ENCODE results near the gene GPRASP2.
"Not testable (repeated sequence)": the region's sequence is repeated elsewhere in the genome, so short reads cannot be mapped to it uniquely, and the experiment has no call there.

The GPRASP2 gene

DNA sequence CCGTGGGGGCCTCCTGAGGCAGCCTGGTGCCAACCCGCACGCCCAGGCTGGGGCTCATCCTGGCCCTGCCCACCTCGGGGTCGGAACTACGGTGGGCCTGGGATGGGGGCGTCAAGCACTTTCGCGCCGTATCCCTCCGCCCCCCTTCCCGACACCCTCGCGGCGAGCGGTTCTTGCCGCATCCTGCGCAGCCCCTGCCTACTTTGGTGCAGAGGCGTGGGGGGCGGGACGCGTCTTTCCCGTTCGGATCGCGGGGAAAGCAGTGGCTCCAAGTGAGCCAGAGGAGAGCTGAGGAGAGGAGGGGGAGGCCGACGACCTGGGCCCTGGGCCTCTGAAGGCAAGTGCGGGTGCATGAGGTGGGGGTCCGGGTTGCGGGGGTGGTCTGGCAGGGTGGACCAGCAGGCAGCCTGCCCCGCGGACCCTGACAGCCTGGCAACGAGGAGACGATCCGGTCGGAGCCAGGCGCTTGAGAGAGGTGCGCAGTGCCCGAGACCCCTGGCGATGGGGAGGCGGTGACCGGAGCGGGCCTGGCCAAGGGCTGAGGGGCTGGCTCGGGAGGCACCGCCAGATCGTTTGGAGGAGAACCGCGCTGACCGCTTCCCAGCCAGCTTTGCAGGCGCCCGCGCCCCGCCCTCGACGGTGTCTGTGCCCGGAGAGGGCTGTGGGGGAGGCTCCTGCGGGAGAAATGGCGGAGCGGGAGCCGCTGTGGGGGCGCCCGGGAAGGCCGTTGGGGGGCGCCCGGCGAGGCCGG lies at the start of gene GPRASP2:
GPRASP2 (plus strand) TSS at position 233 of the 751 bp plus-strand sequence. CDS start 2,422 bp downstream, outside the sequence.
- H3K36me3 ChIP-seq (ENCODE audit: insufficient read depth, low read length): no peaks in the 10 kb centered on the region
- peak within 1 kb of the TSS; percentile 87 for H3K4me3 ChIP-seq (ENCODE audit: low read depth, low read length)
- H3K27me3 ChIP-seq (ENCODE audit: insufficient read depth, low read length): no peaks in the 10 kb centered on the region
- H2AFZ ChIP-seq (ENCODE audit: low read length, unreplicated experiment): peak within 1 kb of the TSS; percentile 81
- no peaks in the 10 kb centered on the region for H3K4me1 ChIP-seq (ENCODE audit: control insufficient read depth, insufficient read depth, low read length, unreplicated experiment)
- no peak within 1 kb of the TSS for H3K27ac ChIP-seq (ENCODE audit: low read depth, low read length)
- no peaks in the 10 kb centered on the region for H3K79me2 ChIP-seq (ENCODE audit: control insufficient read depth, insufficient read depth, low read length, unreplicated experiment)

DNA sequence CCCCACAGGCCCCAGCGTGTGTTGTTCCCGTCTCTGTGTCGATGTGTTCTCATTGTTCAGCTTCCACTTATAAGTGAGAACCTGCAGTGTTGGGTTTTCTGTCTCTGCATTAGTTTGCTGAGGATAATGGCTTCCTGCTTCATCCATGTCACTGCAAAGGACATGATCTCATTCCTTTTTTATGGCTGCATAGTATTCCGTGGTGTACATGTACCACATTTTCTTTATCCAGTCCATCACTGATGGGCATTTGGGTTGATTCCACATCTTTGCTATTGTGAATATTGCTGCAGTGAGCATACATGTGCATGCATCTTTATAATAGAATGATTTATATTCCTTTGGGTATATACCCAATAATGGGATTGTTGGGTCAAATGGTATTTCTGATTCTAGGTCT lies 48.4 kb upstream of the GPRASP2 start:
- not testable (repeated sequence) for H2AFZ ChIP-seq (ENCODE audit: low read length, unreplicated experiment); H3K27ac ChIP-seq (ENCODE audit: low read depth, low read length); H3K4me3 ChIP-seq (ENCODE audit: low read depth, low read length); H3K27me3 ChIP-seq (ENCODE audit: insufficient read depth, low read length); H3K36me3 ChIP-seq (ENCODE audit: insufficient read depth, low read length); H3K79me2 ChIP-seq (ENCODE audit: control insufficient read depth, insufficient read depth, low read length, unreplicated experiment); H3K4me1 ChIP-seq (ENCODE audit: control insufficient read depth, insufficient read depth, low read length, unreplicated experiment)

DNA sequence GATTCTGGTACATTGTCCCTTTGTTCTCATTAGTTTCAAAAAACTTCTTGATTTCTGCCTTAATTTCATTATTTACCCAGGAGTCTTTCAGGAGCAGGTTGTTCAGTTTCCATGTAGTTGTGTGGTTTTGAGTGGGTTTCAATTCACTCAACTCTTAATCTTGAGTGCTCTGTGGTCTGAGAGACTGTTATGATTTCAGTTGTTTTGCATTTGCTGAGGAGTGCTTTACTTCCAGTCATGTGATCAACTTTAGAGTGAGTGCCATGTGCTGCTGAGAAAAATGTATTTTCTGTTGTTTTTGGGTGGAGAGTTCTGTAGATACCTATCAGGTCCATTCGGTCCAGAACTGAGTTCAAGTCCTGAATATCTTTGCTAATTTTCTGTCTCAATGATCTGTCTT lies 45.2 kb upstream of the GPRASP2 start:
- H2AFZ ChIP-seq (ENCODE audit: low read length, unreplicated experiment); H3K4me1 ChIP-seq (ENCODE audit: control insufficient read depth, insufficient read depth, low read length, unreplicated experiment); H3K79me2 ChIP-seq (ENCODE audit: control insufficient read depth, insufficient read depth, low read length, unreplicated experiment); H3K27me3 ChIP-seq (ENCODE audit: insufficient read depth, low read length); H3K4me3 ChIP-seq (ENCODE audit: low read depth, low read length); H3K27ac ChIP-seq (ENCODE audit: low read depth, low read length); H3K36me3 ChIP-seq (ENCODE audit: insufficient read depth, low read length): not testable (repeated sequence)

DNA sequence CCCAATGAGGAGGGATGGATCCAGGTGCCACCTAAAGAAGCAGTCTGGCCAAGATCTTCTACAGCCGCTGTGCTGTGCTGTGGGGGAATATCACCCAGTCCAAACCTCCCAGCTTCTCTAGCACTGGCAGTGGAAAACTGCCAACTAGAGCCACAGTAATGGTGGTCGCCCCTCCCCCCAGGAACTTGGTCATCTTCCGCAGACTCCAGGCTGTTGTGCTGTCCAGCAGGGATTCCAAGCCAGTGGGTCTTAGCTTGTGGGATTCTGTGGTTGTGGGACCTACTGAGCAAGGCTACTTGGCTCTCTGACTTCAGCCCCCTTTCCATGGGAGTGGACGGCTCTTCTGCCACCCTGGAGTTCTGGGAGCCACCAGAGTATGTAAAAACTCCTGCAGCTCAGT lies 42.7 kb upstream of the GPRASP2 start:
- Histone ChIP-seq H3K4me3 (ENCODE audit: low read depth, low read length) (no peak overlapping the region), H3K36me3 (ENCODE audit: insufficient read depth, low read length) (no peaks in the 10 kb centered on the region), H2AFZ (ENCODE audit: low read length, unreplicated experiment) (no peak overlapping the region), H3K27me3 (ENCODE audit: insufficient read depth, low read length) (no peaks in the 10 kb centered on the region), H3K79me2 (ENCODE audit: control insufficient read depth, insufficient read depth, low read length, unreplicated experiment) (no peaks in the 10 kb centered on the region), H3K4me1 (ENCODE audit: control insufficient read depth, insufficient read depth, low read length, unreplicated experiment) (no peaks in the 10 kb centered on the region), H3K27ac (ENCODE audit: low read depth, low read length) (no peak overlapping the region)

DNA sequence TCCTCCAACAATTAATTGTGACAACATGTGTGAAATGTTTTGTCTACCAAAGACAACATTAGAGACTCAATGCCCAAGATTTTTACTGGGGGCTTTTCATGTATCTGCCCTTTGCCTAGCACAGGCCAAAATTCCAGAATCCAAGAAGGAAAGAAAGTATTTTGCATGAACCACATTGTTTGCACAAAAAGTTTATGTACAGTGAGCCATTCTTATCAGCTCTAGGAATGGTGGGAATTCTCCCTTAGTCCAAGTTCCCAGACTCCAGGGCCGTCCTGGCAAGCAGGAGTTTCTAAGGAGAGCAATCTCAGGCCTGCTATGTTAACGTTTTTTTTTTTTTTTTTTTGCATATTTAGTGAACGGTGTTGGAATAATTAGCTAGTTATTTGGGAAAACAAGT lies 39.4 kb upstream of the GPRASP2 start:
- H3K36me3 ChIP-seq (ENCODE audit: insufficient read depth, low read length): no peaks in the 10 kb centered on the region
- no peak overlapping the region for H2AFZ ChIP-seq (ENCODE audit: low read length, unreplicated experiment)
- H3K27me3 ChIP-seq (ENCODE audit: insufficient read depth, low read length): no peaks in the 10 kb centered on the region
- no peak overlapping the region for H3K4me3 ChIP-seq (ENCODE audit: low read depth, low read length)
- no peaks in the 10 kb centered on the region for H3K4me1 ChIP-seq (ENCODE audit: control insufficient read depth, insufficient read depth, low read length, unreplicated experiment)
- no peaks in the 10 kb centered on the region for H3K79me2 ChIP-seq (ENCODE audit: control insufficient read depth, insufficient read depth, low read length, unreplicated experiment)
- H3K27ac ChIP-seq (ENCODE audit: low read depth, low read length): no peak overlapping the region

DNA sequence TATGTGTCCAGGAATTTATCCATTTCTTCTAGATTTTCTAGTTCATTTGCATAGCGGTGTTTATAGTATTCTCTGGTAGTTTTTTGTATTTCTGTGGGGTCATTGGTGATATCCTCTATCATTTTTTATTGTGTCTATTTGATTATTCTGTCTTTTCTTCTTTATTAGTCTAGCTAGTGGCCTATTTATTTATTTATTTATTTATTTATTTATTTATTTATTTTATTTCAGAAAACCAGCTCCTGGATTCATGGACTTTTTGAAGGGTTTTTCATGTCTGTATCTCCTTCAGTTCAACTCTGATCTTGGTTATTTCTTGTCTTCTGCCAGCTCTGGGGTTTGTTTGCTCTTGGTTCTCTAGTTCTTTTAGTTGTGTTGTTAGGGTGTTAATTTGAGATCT lies 34.8 kb upstream of the GPRASP2 start:
- not testable (repeated sequence) for H2AFZ ChIP-seq (ENCODE audit: low read length, unreplicated experiment); H3K79me2 ChIP-seq (ENCODE audit: control insufficient read depth, insufficient read depth, low read length, unreplicated experiment); H3K36me3 ChIP-seq (ENCODE audit: insufficient read depth, low read length); H3K4me1 ChIP-seq (ENCODE audit: control insufficient read depth, insufficient read depth, low read length, unreplicated experiment); H3K27me3 ChIP-seq (ENCODE audit: insufficient read depth, low read length); H3K4me3 ChIP-seq (ENCODE audit: low read depth, low read length); H3K27ac ChIP-seq (ENCODE audit: low read depth, low read length)

DNA sequence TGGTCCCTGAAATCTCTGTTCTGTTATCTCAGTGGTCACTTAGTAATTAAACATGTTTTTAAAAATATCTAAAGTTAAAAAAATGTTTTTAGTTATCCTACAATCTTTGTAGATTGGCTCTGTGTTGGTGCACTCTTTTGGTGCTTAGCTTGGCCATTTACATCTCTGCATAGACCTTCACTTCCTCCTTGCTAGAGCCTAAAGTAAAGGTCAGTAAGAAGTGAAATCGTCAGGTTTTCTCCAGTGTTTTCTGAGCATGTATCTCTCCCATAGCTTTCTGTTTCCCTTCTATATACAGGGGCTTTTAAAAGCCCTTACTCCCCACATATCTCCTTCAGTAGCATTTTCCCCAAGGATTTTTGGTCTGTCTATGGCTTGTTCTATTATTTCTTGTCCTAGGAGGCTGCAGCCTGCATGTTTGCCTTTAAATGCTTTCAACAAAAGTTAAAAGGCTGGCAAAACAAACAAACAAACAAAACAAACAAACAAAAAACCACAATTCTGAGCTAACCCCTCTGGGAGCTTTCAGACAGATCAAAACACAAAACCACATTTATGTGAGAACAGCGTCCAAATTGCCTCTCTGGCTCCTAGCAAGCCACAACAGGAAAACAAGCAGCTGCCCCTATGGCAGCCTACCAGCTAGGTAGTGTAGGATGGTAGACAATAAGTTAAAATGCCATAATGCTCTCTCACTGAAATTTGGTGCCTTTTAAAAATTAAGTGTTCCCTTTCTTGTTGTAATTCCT lies 27.3 kb upstream of the GPRASP2 start:
- Histone ChIP-seq H3K27me3 (ENCODE audit: insufficient read depth, low read length) (no peaks in the 10 kb centered on the region), H3K4me1 (ENCODE audit: control insufficient read depth, insufficient read depth, low read length, unreplicated experiment) (no peaks in the 10 kb centered on the region), H3K27ac (ENCODE audit: low read depth, low read length) (no peak overlapping the region), H3K4me3 (ENCODE audit: low read depth, low read length) (no peak overlapping the region), H3K79me2 (ENCODE audit: control insufficient read depth, insufficient read depth, low read length, unreplicated experiment) (no peaks in the 10 kb centered on the region), H3K36me3 (ENCODE audit: insufficient read depth, low read length) (no peaks in the 10 kb centered on the region), H2AFZ (ENCODE audit: low read length, unreplicated experiment) (no peak overlapping the region)

DNA sequence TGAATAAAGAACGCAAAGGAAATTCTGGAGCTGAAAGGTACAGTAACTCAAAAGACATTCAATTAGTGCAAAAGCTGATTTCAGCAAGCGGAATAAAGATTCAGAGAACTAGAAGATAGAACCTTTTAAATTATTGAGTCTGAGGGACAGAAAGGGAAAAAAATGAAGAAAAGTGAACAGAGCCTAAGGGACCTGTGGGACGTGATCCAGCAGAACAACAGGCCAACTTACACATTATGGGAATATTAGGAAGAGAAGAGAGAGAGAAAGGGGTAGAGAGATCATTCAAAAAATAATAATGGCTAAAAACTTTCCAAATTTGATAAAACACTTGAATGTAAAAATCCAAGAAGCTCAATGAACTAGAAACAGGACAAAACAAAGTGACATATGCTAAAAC lies 17.5 kb upstream of the GPRASP2 start:
- H3K4me3 ChIP-seq (ENCODE audit: low read depth, low read length): no peak overlapping the region
- H3K27ac ChIP-seq (ENCODE audit: low read depth, low read length): no peak overlapping the region
- H3K27me3 ChIP-seq (ENCODE audit: insufficient read depth, low read length): no peaks in the 10 kb centered on the region

DNA sequence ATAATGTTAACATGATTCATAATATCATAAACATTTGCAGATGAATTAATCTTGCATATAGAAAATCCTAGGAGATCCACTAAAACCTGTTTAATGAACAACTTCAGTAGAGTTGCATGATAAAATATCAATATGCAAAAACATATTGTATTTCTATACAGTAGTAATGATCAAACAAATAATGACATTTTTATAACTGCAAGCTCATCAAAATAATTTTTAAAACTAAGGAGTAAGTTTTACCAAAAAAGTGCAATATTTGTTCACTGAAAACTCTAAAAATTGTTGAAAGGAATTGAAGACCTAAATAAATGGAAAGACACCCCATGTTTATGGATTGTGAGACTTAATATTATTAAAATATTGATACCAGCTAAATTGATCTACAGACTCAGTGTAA lies 15.9 kb upstream of the GPRASP2 start:
- no peaks in the 10 kb centered on the region for H3K27me3 ChIP-seq (ENCODE audit: insufficient read depth, low read length)
- no peaks in the 10 kb centered on the region for H3K4me1 ChIP-seq (ENCODE audit: control insufficient read depth, insufficient read depth, low read length, unreplicated experiment)
- no peak overlapping the region for H3K27ac ChIP-seq (ENCODE audit: low read depth, low read length)
- no peaks in the 10 kb centered on the region for H3K79me2 ChIP-seq (ENCODE audit: control insufficient read depth, insufficient read depth, low read length, unreplicated experiment)
- H3K4me3 ChIP-seq (ENCODE audit: low read depth, low read length): no peak overlapping the region
- H3K36me3 ChIP-seq (ENCODE audit: insufficient read depth, low read length): no peaks in the 10 kb centered on the region
- H2AFZ ChIP-seq (ENCODE audit: low read length, unreplicated experiment): no peak overlapping the region

More for the DNA sequence above, 17.5 kb upstream of the GPRASP2 start:
- Histone ChIP-seq H3K79me2 (ENCODE audit: control insufficient read depth, insufficient read depth, low read length, unreplicated experiment) (no peaks in the 10 kb centered on the region), H3K36me3 (ENCODE audit: insufficient read depth, low read length) (no peaks in the 10 kb centered on the region), H3K4me1 (ENCODE audit: control insufficient read depth, insufficient read depth, low read length, unreplicated experiment) (no peaks in the 10 kb centered on the region), H2AFZ (ENCODE audit: low read length, unreplicated experiment) (no peak overlapping the region)

DNA sequence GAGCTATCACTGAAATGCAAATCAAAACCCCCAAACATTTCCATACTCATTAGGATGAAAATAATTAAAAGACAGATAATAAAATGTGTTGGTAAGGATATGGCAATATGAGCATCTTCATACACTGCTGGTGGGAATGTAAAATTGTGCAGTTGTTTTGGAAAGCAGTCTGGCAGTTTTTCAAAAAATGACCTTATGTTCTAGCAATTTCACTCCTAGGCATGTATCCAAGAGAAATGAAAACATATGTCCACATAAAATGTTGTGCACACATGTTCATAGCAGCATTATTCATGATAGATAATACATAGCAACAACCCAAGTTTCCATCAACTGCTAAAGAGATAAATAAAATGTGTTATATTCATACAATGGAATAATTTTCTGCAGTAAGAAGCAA lies 14.8 kb upstream of the GPRASP2 start:
- Histone ChIP-seq H3K79me2 (ENCODE audit: control insufficient read depth, insufficient read depth, low read length, unreplicated experiment) (no peaks in the 10 kb centered on the region), H3K4me3 (ENCODE audit: low read depth, low read length) (no peak overlapping the region), H2AFZ (ENCODE audit: low read length, unreplicated experiment) (no peak overlapping the region), H3K36me3 (ENCODE audit: insufficient read depth, low read length) (no peaks in the 10 kb centered on the region), H3K27me3 (ENCODE audit: insufficient read depth, low read length) (no peaks in the 10 kb centered on the region), H3K4me1 (ENCODE audit: control insufficient read depth, insufficient read depth, low read length, unreplicated experiment) (no peaks in the 10 kb centered on the region), H3K27ac (ENCODE audit: low read depth, low read length) (no peak overlapping the region)

DNA sequence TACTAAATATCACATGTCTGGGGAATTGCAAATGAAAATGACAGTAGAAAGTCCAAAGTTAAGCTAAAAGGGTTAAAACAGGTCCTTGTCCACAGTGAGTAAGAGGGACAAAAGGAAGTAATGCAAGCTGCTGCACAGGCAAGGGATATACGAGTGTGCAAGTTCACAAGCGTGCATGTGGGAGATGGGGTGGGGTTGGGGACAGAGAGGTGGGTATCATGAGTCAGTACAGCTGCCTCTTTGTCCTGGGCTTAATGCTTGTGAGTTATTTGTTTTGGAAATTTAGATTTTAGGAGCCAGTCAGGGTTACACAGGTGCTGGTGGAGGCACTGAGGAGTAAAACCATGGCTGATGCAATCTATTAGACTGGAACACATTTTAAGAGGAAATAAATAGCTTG lies 3.3 kb upstream of the GPRASP2 start:
- Histone ChIP-seq H3K4me3 (ENCODE audit: low read depth, low read length) (no peak overlapping the region), H3K36me3 (ENCODE audit: insufficient read depth, low read length) (no peaks in the 10 kb centered on the region), H3K4me1 (ENCODE audit: control insufficient read depth, insufficient read depth, low read length, unreplicated experiment) (no peaks in the 10 kb centered on the region), H3K27ac (ENCODE audit: low read depth, low read length) (no peak overlapping the region), H2AFZ (ENCODE audit: low read length, unreplicated experiment) (no peak overlapping the region), H3K27me3 (ENCODE audit: insufficient read depth, low read length) (no peaks in the 10 kb centered on the region), H3K79me2 (ENCODE audit: control insufficient read depth, insufficient read depth, low read length, unreplicated experiment) (no peaks in the 10 kb centered on the region)

All from ACC112 (cell line).